HCT116 (cell line): ENCODE results near the gene ADAMTS16. TPM values are rescaled to one million over a fixed set of nuclear protein-coding genes. Genes with fewer than 3 reads are reported as not detected.

ENCODE experiments used
- ATAC-seq: fragments of 200-7000 bp; cut with Tn5 transposase; 2 replicates; pipeline ENCODE4 v1.9.1; 2020; ENCODE audit warnings: mild to moderate bottlenecking, moderate library complexity
- BruUV-seq: library from RNA; stranded (reverse); fragments of 400-500 nt; replicated peaks from 2 replicates; lab custom pipeline; 2021; lab: Mats Ljungman, UMichigan
- CTCF ChIA-PET: fragments of 300-600 bp; sonication (Branson Sonifier 250); formaldehyde crosslinking; loops from one replicate; lab custom pipeline; 2021; ENCODE audit warnings: antibody characterized with exemption; lab: Charles Lee
- POLR2A ChIA-PET: fragments of 300-600, 350-600 bp; sonication (Branson Sonifier 250); formaldehyde crosslinking; loops from one replicate; lab custom pipeline; 2021; ENCODE audit warnings: antibody characterized with exemption; lab: Charles Lee
- RAD21 ChIA-PET, 2 experiments: fragments of 300-600 bp; sonication (Branson Sonifier 250); formaldehyde crosslinking; loops; one replicate each; lab custom pipeline; 2023; ENCODE audit warnings: low total read pairs in 2 of 2; ENCODE audit not compliant: uncharacterized antibody in 2 of 2, unreplicated experiment in 2 of 2, low non-redundant PET in 1 of 2; lab: Charles Lee
- DNase-seq: peaks from one replicate; pipeline ENCODE4 v3.0.0-alpha.2; 2010; ENCODE audit warnings: low read depth, low spot score
- H2AFZ ChIP-seq: fragments of 200-600 bp; shearing (Covaris generic), sonication (generic); 2 replicates; pipeline ENCODE4 v1.6.1; 2017; ENCODE audit warnings: low read depth, mixed run types, mixed read lengths, antibody characterized with exemption, low read length; ENCODE audit not compliant: poor library complexity, severe bottlenecking
- H3K27ac ChIP-seq: 2 replicates; pipeline ENCODE4 v1.5.1; 2012; ENCODE audit warnings: low read depth, low read length
- H3K27me3 ChIP-seq: fragments of 200-600 bp; sonication (generic); 2 replicates; pipeline ENCODE4 v1.6.1; 2016; ENCODE audit warnings: mixed run types, low read length, mixed read lengths; ENCODE audit not compliant: insufficient read depth
- H3K36me3 ChIP-seq, 2 experiments: fragments of 200-500 bp in 1 of 2; fragments of 200-600 bp in 1 of 2; sonication (Bioruptor generic) in 1 of 2; sonication (generic) in 1 of 2; 2 replicates each; pipeline versions ENCODE4 v1.5.1 to v1.6.1; 2014 to 2016; ENCODE audit warnings: low read length in 2 of 2, inconsistent platforms in 1 of 2, mixed read lengths in 1 of 2, mixed run types in 1 of 2; ENCODE audit not compliant: insufficient read depth in 2 of 2, control insufficient read depth in 1 of 2
- H3K4me1 ChIP-seq, 2 experiments: fragments of 200-600 bp in 1 of 2; sonication (generic) in 1 of 2; 2 replicates each; pipeline versions ENCODE4 v1.5.1 to v1.6.1; 2012 to 2017; ENCODE audit warnings: low read length in 2 of 2, inconsistent platforms in 1 of 2, mild to moderate bottlenecking in 1 of 2, mixed read lengths in 1 of 2, mixed run types in 1 of 2, moderate library complexity in 1 of 2; ENCODE audit not compliant: insufficient read depth in 2 of 2, control insufficient read depth in 1 of 2
- H3K4me2 ChIP-seq: fragments of 200-600 bp; sonication (generic); 2 replicates; pipeline ENCODE4 v1.6.1; 2017; ENCODE audit warnings: mixed run types, low read length, mixed read lengths
- H3K4me3 ChIP-seq, 2 experiments: fragments of 200-600 bp in 1 of 2; sonication (generic) in 1 of 2; replicated peaks in 1 of 2; 2 replicates each; pipeline ENCODE4 v1.5.1; 2011 to 2016; ENCODE audit warnings: low read length in 2 of 2, control low read depth in 1 of 2, low read depth in 1 of 2, mild to moderate bottlenecking in 1 of 2, mixed read lengths in 1 of 2, mixed run types in 1 of 2
- H3K79me2 ChIP-seq: fragments of 200-600 bp; sonication (generic); 2 replicates; pipeline ENCODE4 v1.6.1; 2017; ENCODE audit warnings: mild to moderate bottlenecking, mixed run types, low read length, moderate library complexity, mixed read lengths; ENCODE audit not compliant: insufficient read depth
- H3K9ac ChIP-seq: fragments of 200-600 bp; sonication (generic); 2 replicates; pipeline ENCODE4 v1.6.1; 2016; ENCODE audit warnings: low read length, mixed read lengths
- H3K9me2 ChIP-seq: fragments of 200-600 bp; sonication (generic), shearing (Covaris generic); 2 replicates; pipeline ENCODE4 v1.6.1; 2017; ENCODE audit warnings: mixed run types, mild to moderate bottlenecking, moderate library complexity; ENCODE audit not compliant: insufficient read depth
- H3K9me3 ChIP-seq, 2 experiments: fragments of 200-500 bp in 1 of 2; fragments of 200-600 bp in 1 of 2; sonication (Bioruptor generic) in 1 of 2; sonication (generic) in 1 of 2; 2 replicates each; pipeline ENCODE4 v1.6.1; 2014 to 2017; ENCODE audit warnings: low read length in 2 of 2, mixed read lengths in 2 of 2, inconsistent platforms in 1 of 2, low read depth in 1 of 2, mild to moderate bottlenecking in 1 of 2, mixed run types in 1 of 2, moderate library complexity in 1 of 2; ENCODE audit not compliant: control insufficient read depth in 1 of 2, insufficient read depth in 1 of 2
- H4K20me1 ChIP-seq: fragments of 200-600 bp; sonication (generic), shearing (Covaris generic); 2 replicates; pipeline ENCODE4 v1.6.1; 2017; ENCODE audit warnings: mixed run types, mild to moderate bottlenecking, moderate library complexity; ENCODE audit not compliant: insufficient read depth
- CEBPB ChIP-seq: IDR thresholded peaks from 2 replicates; pipeline ENCODE4 v1.6.1; 2012; ENCODE audit warnings: low read depth
- CTCF ChIP-seq, 3 experiments: fragments of 200-600 bp in 1 of 3; sonication (generic) in 1 of 3; IDR thresholded peaks in 2 of 3; conservative IDR thresholded peaks in 1 of 3; 2 replicates each; pipeline ENCODE4 v1.5.1; 2012 to 2017; ENCODE audit warnings: low read depth in 2 of 3, low read length in 2 of 3, antibody characterized with exemption in 1 of 3, borderline replicate concordance in 1 of 3, control low read depth in 1 of 3, mild to moderate bottlenecking in 1 of 3, mixed read lengths in 1 of 3, mixed run types in 1 of 3, moderate library complexity in 1 of 3; ENCODE audit not compliant: insufficient read depth in 1 of 3
- ELF1 ChIP-seq: IDR thresholded peaks from 2 replicates; pipeline ENCODE4 v1.6.1; 2012; ENCODE audit warnings: low read depth, borderline replicate concordance
- EZH2 ChIP-seq: fragments of 200-600 bp; sonication (generic); IDR thresholded peaks from 2 replicates; pipeline ENCODE4 v1.6.1; 2017; ENCODE audit warnings: antibody characterized with exemption, mixed run types
- JUND ChIP-seq: IDR thresholded peaks from 2 replicates; pipeline ENCODE4 v1.6.1; 2012
- MAX ChIP-seq: IDR thresholded peaks from 2 replicates; pipeline ENCODE4 v1.6.1; 2012
- POLR2A ChIP-seq: IDR thresholded peaks from 2 replicates; pipeline ENCODE4 v1.7.0; 2011; ENCODE audit warnings: borderline replicate concordance; ENCODE audit not compliant: insufficient read depth, insufficient read length; ENCODE audit errors: extremely low read depth
- RAD21 ChIP-seq: IDR thresholded peaks from 2 replicates; pipeline ENCODE4 v1.6.1; 2012; ENCODE audit warnings: low read depth, mild to moderate bottlenecking
- SRF ChIP-seq: IDR thresholded peaks from 2 replicates; pipeline ENCODE4 v1.6.1; 2012; ENCODE audit warnings: low read depth
- ZBTB33 ChIP-seq: IDR thresholded peaks from 2 replicates; pipeline ENCODE4 v1.6.1; 2011; ENCODE audit warnings: mild to moderate bottlenecking, low read length, moderate library complexity; ENCODE audit not compliant: insufficient replicate concordance; ENCODE audit errors: extremely low read depth
- ZFX ChIP-seq: fragments of 450-650 bp; IDR thresholded peaks from 2 replicates; pipeline ENCODE4 v1.6.1; 2017
- ZNF274 ChIP-seq: fragments of 200-500 bp; sonication (Bioruptor generic); IDR thresholded peaks from 2 replicates; pipeline ENCODE4 v1.6.1; 2014; ENCODE audit warnings: mild to moderate bottlenecking, low read depth, low read length, inconsistent platforms
- intact Hi-C: fragments of 100-400 bp; cut with micrococcal nuclease; formaldehyde crosslinking; loops from 2 replicates; pipeline ENCODE4 v1.10.0; 2022
- total RNA-seq: library from RNA; stranded (reverse); gene quantifications from one replicate; pipeline ENCODE4 v1.2.1, GENCODE V29; 2021; ENCODE audit not compliant: unreplicated experiment

Gene ADAMTS16
- total RNA-seq, 1 experiment from 2014 or later: 2.4 TPM

GRCh38 chr5:5140479-5141338, 579 bp downstream of the ADAMTS16 start:
- intact Hi-C loops: loop anchor here (1.0 kb wide), 2 partner anchors 254 to 279 kb away; no protein-coding TSS in a partner anchor
- CTCF ChIA-PET: interaction anchor here (0.9 to 1.2 kb wide), 2 partner anchors 278 to 281 kb away, joined by 3 read pairs; no protein-coding TSS in a partner anchor
- H3K36me3 ChIP-seq: no peaks in the 10 kb centered on the region
- no peaks in the 10 kb centered on the region for H3K9me3 ChIP-seq
- no peak overlapping the region for H2AFZ ChIP-seq
- H3K79me2 ChIP-seq: no peaks in the 10 kb centered on the region
- H4K20me1 ChIP-seq: no peaks in the 10 kb centered on the region
- H3K27me3 ChIP-seq: no peaks in the 10 kb centered on the region
- H3K4me3 ChIP-seq: no peak overlapping the region
- no peak for TF ChIP-seq ZFX
- ATAC-seq (no peak), DNase-seq (no peak)
- peaks cover 4 to 9% of the 10 kb centered on the region in 2 experiments; a peak in 3 of 4 replicates for H3K4me1 ChIP-seq
- no TSS peak for BruUV-seq
- H3K9ac ChIP-seq: no peak overlapping the region
- H3K9me2 ChIP-seq: no peaks in the 10 kb centered on the region
- H3K4me2 ChIP-seq: no peak overlapping the region
- RAD21 ChIA-PET: no interaction called here
- H3K27ac ChIP-seq: no peak overlapping the region
- POLR2A ChIA-PET: no interaction called here

DNA sequence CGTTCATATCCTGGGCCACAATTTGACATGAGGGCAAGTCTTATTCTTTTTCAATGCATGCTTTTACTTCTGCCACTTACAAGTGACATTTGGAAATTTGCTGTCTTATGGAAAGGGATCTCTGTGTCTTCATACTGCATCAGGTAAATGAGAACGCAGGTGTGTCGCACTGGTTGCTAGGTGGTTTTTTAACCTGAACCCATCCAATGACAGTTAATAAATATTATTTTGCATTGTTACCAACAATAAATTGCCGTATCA, 1.1 kb downstream of the ADAMTS16 start:
- H3K27ac ChIP-seq: no peak overlapping the region
- H4K20me1 ChIP-seq: no peaks in the 10 kb centered on the region
- no peak overlapping the region for H3K4me3 ChIP-seq
- ATAC-seq: no peak
- RAD21 ChIA-PET: no interaction called here
- H3K9me2 ChIP-seq: no peaks in the 10 kb centered on the region
- peaks cover 4 to 14% of the 10 kb centered on the region in 2 experiments; a peak in 3 of 4 replicates for H3K4me1 ChIP-seq
- TF ChIP-seq ZNF274 (no peak), CEBPB (no peak), CTCF (IDR thresholded peaks at IDR 0.05 in 2 of 3, conservative IDR thresholded peaks at IDR 0.05 in 1 of 3; ENCODE audit: borderline replicate concordance in 1 of 3, insufficient read depth in 1 of 3, low read depth in 2 of 3, low read length in 2 of 3) (no peak), EZH2 (no peak), ELF1 (no peak), MAX (no peak), SRF (no peak), RAD21 (no peak), ZFX (no peak), JUND (no peak), ZBTB33 (no peak), POLR2A (no peak)
- TF ChIP-seq, all 23 proteins: peak for 0
- no peak for DNase-seq
- intact Hi-C loops: loop anchor here (1.0 kb wide), 2 partner anchors 253 to 278 kb away; no protein-coding TSS in a partner anchor
- Histone ChIP-seq H3K4me2 (no peak overlapping the region), H2AFZ (no peak overlapping the region), H3K9me3 (no peaks in the 10 kb centered on the region), H3K27me3 (no peaks in the 10 kb centered on the region), H3K79me2 (no peaks in the 10 kb centered on the region), H3K9ac (no peak overlapping the region), H3K36me3 (no peaks in the 10 kb centered on the region)
- ChIA-PET POLR2A (no interaction called here), CTCF (interaction anchor here (0.9 to 1.2 kb wide), 2 partner anchors 278 to 280 kb away, joined by 3 read pairs; no protein-coding TSS in a partner anchor)
- no TSS peak for BruUV-seq
